GM12878 (cell line): ENCODE measurements around the gene SLC19A2. TPM values are rescaled to one million over a fixed set of nuclear protein-coding genes. Genes with fewer than 3 reads are reported as not detected.

Source experiments
- ATAC-seq: fragments of 200-7000 bp; cut with Tn5 transposase; 3 replicates; pipeline ENCODE4 v1.9.1; 2020; ENCODE audit warnings: mild to moderate bottlenecking, moderate library complexity
- BruUV-seq: library from RNA; stranded (reverse); fragments of 400-500 nt; replicated peaks from 2 replicates; lab custom pipeline; 2021; lab: Mats Ljungman, UMichigan
- CTCF ChIA-PET: fragments of 300-600 bp; sonication (Branson Sonifier 250); formaldehyde crosslinking; extraction: SDS; loops from one replicate; lab custom pipeline; 2021; ENCODE audit warnings: inconsistent platforms; lab: Yijun Ruan, JAX
- POLR2A ChIA-PET: fragments of 350-600 bp; formaldehyde crosslinking; extraction: SDS; loops from one replicate; lab custom pipeline; 2021; ENCODE audit warnings: inconsistent platforms; lab: Charles Lee
- RAD21 ChIA-PET: fragments of 300-600 bp; sonication (Branson Sonifier 250); formaldehyde crosslinking; loops from one replicate; lab custom pipeline; 2023; ENCODE audit warnings: antibody characterized with exemption; ENCODE audit not compliant: unreplicated experiment; lab: Charles Lee
- SMC1A ChIA-PET: fragments of 300-600 bp; sonication (Branson Sonifier 250); formaldehyde crosslinking; loops from one replicate; lab custom pipeline; 2023; ENCODE audit not compliant: unreplicated experiment, uncharacterized antibody; lab: Charles Lee
- DNase-seq: peaks from one replicate; pipeline ENCODE4 v3.0.0-alpha.2; 2011; ENCODE audit warnings: low read depth, low spot score
- FAIRE-seq: peaks from 3 replicates; lab custom pipeline; 2011; peaks lifted over from hg19 to GRCh38; lab: Jason Lieb, UNC
- H2AFZ ChIP-seq: 2 replicates; pipeline ENCODE4 v1.6.0; 2011; ENCODE audit warnings: low read depth, low read length, control low read depth; ENCODE audit not compliant: control insufficient read depth
- H3K27ac ChIP-seq: 2 replicates; pipeline ENCODE4 v1.5.1; 2011; ENCODE audit warnings: control low read depth; ENCODE audit not compliant: control insufficient read depth, insufficient read depth
- H3K27me3 ChIP-seq, 2 experiments: replicated peaks in 1 of 2; 2 replicates each; pipeline versions ENCODE4 v1.6.0 to v1.6.1; 2011; ENCODE audit warnings: low read length in 1 of 2; ENCODE audit not compliant: control insufficient read depth in 2 of 2, insufficient read depth in 2 of 2
- H3K36me3 ChIP-seq, 2 experiments: 2 replicates each; pipeline ENCODE4 v1.5.1; 2011; ENCODE audit warnings: low read length in 1 of 2; ENCODE audit not compliant: control insufficient read depth in 2 of 2, insufficient read depth in 2 of 2
- H3K4me1 ChIP-seq: 2 replicates; pipeline ENCODE4 v1.6.1; 2011; ENCODE audit warnings: mild to moderate bottlenecking, low read length, moderate library complexity, mixed read lengths; ENCODE audit not compliant: control insufficient read depth, insufficient read depth
- H3K4me2 ChIP-seq: 2 replicates; pipeline ENCODE4 v1.6.0; 2011; ENCODE audit warnings: control low read depth; ENCODE audit not compliant: control insufficient read depth, insufficient read depth
- H3K4me3 ChIP-seq: fragments of 200-600 bp; sonication (generic); 2 replicates; pipeline ENCODE4 v1.5.1; 2016
- H3K79me2 ChIP-seq: 2 replicates; pipeline ENCODE4 v1.6.0; 2011; ENCODE audit warnings: low read length; ENCODE audit not compliant: control insufficient read depth, insufficient read depth
- H3K9ac ChIP-seq: 2 replicates; pipeline ENCODE4 v1.8.0; 2011; ENCODE audit warnings: low read length, control low read depth, mixed read lengths; ENCODE audit not compliant: control insufficient read depth, insufficient read depth
- H3K9me3 ChIP-seq: replicated peaks from 3 replicates; pipeline ENCODE4 v1.5.1; 2011; ENCODE audit warnings: mild to moderate bottlenecking, low read length; ENCODE audit not compliant: control insufficient read depth, insufficient read depth
- H4K20me1 ChIP-seq: 2 replicates; pipeline ENCODE4 v1.6.0; 2011; ENCODE audit not compliant: control insufficient read depth, insufficient read depth
- SIX5 ChIP-seq: IDR thresholded peaks from 2 replicates; pipeline ENCODE4 v1.6.1; 2011; ENCODE audit warnings: mild to moderate bottlenecking, low read depth, low read length, moderate library complexity; ENCODE audit not compliant: severe bottlenecking
- SREBF2 ChIP-seq: IDR thresholded peaks from 2 replicates; pipeline ENCODE4 v1.6.1; 2012; ENCODE audit warnings: mild to moderate bottlenecking, low read length
- TCF7 ChIP-seq: IDR thresholded peaks from 2 replicates; pipeline ENCODE4 v1.6.1; 2014; ENCODE audit warnings: antibody characterized with exemption, borderline replicate concordance
- ZZZ3 ChIP-seq: IDR thresholded peaks from 2 replicates; pipeline ENCODE4 v1.6.1; 2011; ENCODE audit warnings: low read depth; ENCODE audit not compliant: control insufficient read depth, insufficient read length
- WGBS: methylation state at CpG from one replicate; pipeline ENCODE4 v1.1.6; 2016; ENCODE audit warnings: low lambda C conversion rate; ENCODE audit not compliant: insufficient replicate concordance, insufficient coverage; ENCODE audit errors: missing lambda C conversion rate; 5-methylcytosine and 5-hydroxymethylcytosine counted together
- in situ Hi-C: fragments of 300-500 bp; cut with MboI; formaldehyde crosslinking; loops from 9 replicates; pipeline ENCODE4 v1.14.3; 2018; ENCODE audit warnings: mixed read lengths
- intact Hi-C: fragments of 100-400 bp; cut with micrococcal nuclease; formaldehyde crosslinking; loops from one replicate; pipeline ENCODE4 v1.14.2; 2022; ENCODE audit not compliant: unreplicated experiment
- polyA plus RNA-seq, 11 experiments: library from polyadenylated mRNA; depleted of rRNA in 4 of 11; unstranded in 6 of 11; stranded (reverse) in 5 of 11; fragments of >200 nt; fragmentation: Nextera tagmentation in 4 of 11; fragmentation: Illumina TruSeq in 1 of 11; extraction: Ambion mirVana in 4 of 11; extraction: Trizol in 1 of 11; gene quantifications; 1 replicate in 1 of 11; 2 replicates in 10 of 11; pipeline versions ENCODE4 v1.2.1 to v1.2.3, GENCODE V29; 2011 to 2016; ENCODE audit warnings: inconsistent platforms in 2 of 11, missing spikeins in 2 of 11, low read depth in 1 of 11
- total RNA-seq, 4 experiments: library from RNA; depleted of rRNA in 3 of 4; stranded (reverse); fragments of >200 nt in 3 of 4; fragmentation: Illumina TruSeq in 1 of 4; extraction: Trizol in 1 of 4; gene quantifications; 2 replicates each; pipeline versions ENCODE4 v1.2.1 to v1.2.3, GENCODE V29; 2013 to 2021
- TF ChIP-seq, protein P1 (sequence below): fragments of 150-350 bp; IDR thresholded peaks from 2 replicates; pipeline ENCODE4 v1.6.1; 2016; ENCODE audit warnings: low read depth, low read length
- TF ChIP-seq, protein P2 (sequence below): IDR thresholded peaks from 2 replicates; pipeline ENCODE4 v1.6.1; 2011; ENCODE audit warnings: low read depth, mild to moderate bottlenecking, low read length, moderate library complexity, borderline replicate concordance; ENCODE audit errors: extremely low read depth
- TF ChIP-seq, protein P3 (sequence below): IDR thresholded peaks from 2 replicates; pipeline ENCODE4 v1.6.1; 2011; ENCODE audit warnings: borderline replicate concordance, low read depth, mild to moderate bottlenecking, moderate library complexity, low read length; ENCODE audit not compliant: insufficient read depth, poor library complexity, severe bottlenecking
- TF ChIP-seq, protein P4 (sequence below): fragments of 450-650 bp; IDR thresholded peaks from 2 replicates; pipeline ENCODE4 v1.6.1; 2017; ENCODE audit warnings: antibody characterized with exemption, mild to moderate bottlenecking, moderate library complexity
- TF ChIP-seq, protein P5 (sequence below): fragments of 450-650 bp; IDR thresholded peaks from 2 replicates; pipeline ENCODE4 v1.6.1; 2018; ENCODE audit warnings: borderline replicate concordance, mild to moderate bottlenecking; ENCODE audit not compliant: partially characterized antibody

SLC19A2 gene
- total and polyA plus RNA-seq, 10 of the 15 experiments (the other 5 are each of a cell fraction or from before 2014, with no cell fraction given), result 1.2 to 7.8 (median 2.5) TPM

DNA sequence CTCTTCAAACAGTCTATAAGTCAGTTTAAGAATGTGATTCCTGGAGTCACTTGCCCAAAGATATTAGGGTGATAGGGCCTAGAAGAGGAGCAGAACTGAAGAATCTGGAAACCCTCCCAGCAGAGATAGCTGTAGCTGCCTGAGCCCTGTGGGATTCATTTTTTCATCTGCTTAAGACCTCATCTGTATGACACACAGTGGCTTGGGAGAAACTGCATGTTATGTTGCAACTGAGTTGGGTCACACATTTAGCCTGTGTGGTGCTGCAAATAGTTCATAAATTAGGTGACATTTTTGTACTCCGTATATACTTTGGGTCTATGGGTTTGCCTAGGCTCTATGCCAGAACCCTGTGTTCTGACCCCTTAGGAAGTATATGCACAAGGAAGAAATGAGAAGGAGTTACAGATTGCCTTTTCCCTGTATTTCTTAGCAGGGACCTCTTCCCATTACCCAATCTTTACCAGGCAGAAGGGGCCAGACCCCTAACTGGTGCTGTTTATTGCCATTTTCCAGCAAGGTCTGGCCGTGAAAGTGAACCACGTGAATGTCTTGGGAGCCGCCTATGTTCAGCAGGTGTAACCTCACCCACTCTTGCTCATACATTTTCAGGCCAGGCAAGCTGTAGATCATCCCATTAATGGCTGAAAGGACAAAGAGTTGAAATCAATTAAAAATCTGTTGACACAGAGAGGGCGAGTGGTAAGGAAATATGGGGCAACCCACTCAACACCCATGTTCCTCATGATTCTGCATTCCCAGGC lies 41.9 kb upstream of the SLC19A2 start (continued):
- no peak for TF ChIP-seq SIX5
- TF ChIP-seq TCF7, result no peak
- TF ChIP-seq SREBF2, result no peak

DNA sequence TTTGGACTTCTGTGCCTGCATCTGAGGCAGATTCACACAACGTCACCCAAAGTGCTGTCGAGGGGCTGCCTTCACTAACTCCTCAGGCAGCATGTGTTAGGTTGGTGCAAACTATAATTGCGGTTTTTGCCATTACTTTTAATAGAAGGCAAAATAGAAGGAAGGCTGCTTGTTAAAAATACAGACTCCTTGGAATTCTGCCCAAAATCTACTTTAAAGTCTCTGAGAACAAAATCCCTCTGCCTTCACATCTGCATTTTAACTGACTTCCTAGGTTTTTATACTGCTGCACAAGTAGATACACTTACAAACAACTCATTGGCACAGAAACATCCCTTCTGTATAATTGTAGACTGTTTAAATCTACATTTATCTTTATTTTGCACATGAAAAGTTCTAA lies 41.3 kb upstream of the SLC19A2 start:
- FAIRE-seq (no peak), DNase-seq (no peak), ATAC-seq (no peak)
- CTCF ChIA-PET, result no interaction called here
- intact Hi-C loops, result loop anchor here (5.0 kb wide), 1 partner anchor 40 kb away; the partner anchor contains the start of gene SLC19A2
- no TSS peak for BruUV-seq
- Histone ChIP-seq H2AFZ (no peak overlapping the region), H3K27me3 (no peaks in the 10 kb centered on the region), H3K36me3 (no peaks in the 10 kb centered on the region), H3K27ac (no peak overlapping the region), H4K20me1 (no peaks in the 10 kb centered on the region), H3K9me3 (no peaks in the 10 kb centered on the region), H3K4me3 (no peak overlapping the region), H3K4me1 (peaks cover 10% of the 10 kb centered on the region; the same call in 1 of the 2 replicates), H3K4me2 (no peak overlapping the region), H3K79me2 (no peaks in the 10 kb centered on the region), H3K9ac (no peak overlapping the region)
- SMC1A ChIA-PET, result no interaction called here
- POLR2A ChIA-PET, result interaction anchor here (1.0 kb wide), 1 partner anchor 41 kb away, joined by 3 read pairs; no protein-coding TSS in a partner anchor
- in situ Hi-C loops, result no loop called here
- RAD21 ChIA-PET, result interaction anchor here (1.0 kb wide), 1 partner anchor 19 kb away, joined by 3 read pairs; no protein-coding TSS in a partner anchor
- 62% methylated on average over 3 of the region's 3 CpGs for WGBS
- TF ChIP-seq, protein P1, sequence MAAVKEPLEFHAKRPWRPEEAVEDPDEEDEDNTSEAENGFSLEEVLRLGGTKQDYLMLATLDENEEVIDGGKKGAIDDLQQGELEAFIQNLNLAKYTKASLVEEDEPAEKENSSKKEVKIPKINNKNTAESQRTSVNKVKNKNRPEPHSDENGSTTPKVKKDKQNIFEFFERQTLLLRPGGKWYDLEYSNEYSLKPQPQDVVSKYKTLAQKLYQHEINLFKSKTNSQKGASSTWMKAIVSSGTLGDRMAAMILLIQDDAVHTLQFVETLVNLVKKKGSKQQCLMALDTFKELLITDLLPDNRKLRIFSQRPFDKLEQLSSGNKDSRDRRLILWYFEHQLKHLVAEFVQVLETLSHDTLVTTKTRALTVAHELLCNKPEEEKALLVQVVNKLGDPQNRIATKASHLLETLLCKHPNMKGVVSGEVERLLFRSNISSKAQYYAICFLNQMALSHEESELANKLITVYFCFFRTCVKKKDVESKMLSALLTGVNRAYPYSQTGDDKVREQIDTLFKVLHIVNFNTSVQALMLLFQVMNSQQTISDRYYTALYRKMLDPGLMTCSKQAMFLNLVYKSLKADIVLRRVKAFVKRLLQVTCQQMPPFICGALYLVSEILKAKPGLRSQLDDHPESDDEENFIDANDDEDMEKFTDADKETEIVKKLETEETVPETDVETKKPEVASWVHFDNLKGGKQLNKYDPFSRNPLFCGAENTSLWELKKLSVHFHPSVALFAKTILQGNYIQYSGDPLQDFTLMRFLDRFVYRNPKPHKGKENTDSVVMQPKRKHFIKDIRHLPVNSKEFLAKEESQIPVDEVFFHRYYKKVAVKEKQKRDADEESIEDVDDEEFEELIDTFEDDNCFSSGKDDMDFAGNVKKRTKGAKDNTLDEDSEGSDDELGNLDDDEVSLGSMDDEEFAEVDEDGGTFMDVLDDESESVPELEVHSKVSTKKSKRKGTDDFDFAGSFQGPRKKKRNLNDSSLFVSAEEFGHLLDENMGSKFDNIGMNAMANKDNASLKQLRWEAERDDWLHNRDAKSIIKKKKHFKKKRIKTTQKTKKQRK, result no peak
- TF ChIP-seq, protein P2, sequence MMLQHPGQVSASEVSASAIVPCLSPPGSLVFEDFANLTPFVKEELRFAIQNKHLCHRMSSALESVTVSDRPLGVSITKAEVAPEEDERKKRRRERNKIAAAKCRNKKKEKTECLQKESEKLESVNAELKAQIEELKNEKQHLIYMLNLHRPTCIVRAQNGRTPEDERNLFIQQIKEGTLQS, result no peak
- TF ChIP-seq ZZZ3 (no peak), SIX5 (no peak)
- TF ChIP-seq, protein P3, sequence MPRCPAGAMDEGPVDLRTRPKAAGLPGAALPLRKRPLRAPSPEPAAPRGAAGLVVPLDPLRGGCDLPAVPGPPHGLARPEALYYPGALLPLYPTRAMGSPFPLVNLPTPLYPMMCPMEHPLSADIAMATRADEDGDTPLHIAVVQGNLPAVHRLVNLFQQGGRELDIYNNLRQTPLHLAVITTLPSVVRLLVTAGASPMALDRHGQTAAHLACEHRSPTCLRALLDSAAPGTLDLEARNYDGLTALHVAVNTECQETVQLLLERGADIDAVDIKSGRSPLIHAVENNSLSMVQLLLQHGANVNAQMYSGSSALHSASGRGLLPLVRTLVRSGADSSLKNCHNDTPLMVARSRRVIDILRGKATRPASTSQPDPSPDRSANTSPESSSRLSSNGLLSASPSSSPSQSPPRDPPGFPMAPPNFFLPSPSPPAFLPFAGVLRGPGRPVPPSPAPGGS, result no peak
- TF ChIP-seq, protein P4, sequence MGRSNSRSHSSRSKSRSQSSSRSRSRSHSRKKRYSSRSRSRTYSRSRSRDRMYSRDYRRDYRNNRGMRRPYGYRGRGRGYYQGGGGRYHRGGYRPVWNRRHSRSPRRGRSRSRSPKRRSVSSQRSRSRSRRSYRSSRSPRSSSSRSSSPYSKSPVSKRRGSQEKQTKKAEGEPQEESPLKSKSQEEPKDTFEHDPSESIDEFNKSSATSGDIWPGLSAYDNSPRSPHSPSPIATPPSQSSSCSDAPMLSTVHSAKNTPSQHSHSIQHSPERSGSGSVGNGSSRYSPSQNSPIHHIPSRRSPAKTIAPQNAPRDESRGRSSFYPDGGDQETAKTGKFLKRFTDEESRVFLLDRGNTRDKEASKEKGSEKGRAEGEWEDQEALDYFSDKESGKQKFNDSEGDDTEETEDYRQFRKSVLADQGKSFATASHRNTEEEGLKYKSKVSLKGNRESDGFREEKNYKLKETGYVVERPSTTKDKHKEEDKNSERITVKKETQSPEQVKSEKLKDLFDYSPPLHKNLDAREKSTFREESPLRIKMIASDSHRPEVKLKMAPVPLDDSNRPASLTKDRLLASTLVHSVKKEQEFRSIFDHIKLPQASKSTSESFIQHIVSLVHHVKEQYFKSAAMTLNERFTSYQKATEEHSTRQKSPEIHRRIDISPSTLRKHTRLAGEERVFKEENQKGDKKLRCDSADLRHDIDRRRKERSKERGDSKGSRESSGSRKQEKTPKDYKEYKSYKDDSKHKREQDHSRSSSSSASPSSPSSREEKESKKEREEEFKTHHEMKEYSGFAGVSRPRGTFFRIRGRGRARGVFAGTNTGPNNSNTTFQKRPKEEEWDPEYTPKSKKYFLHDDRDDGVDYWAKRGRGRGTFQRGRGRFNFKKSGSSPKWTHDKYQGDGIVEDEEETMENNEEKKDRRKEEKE, result no peak
- TF ChIP-seq, protein P5, sequence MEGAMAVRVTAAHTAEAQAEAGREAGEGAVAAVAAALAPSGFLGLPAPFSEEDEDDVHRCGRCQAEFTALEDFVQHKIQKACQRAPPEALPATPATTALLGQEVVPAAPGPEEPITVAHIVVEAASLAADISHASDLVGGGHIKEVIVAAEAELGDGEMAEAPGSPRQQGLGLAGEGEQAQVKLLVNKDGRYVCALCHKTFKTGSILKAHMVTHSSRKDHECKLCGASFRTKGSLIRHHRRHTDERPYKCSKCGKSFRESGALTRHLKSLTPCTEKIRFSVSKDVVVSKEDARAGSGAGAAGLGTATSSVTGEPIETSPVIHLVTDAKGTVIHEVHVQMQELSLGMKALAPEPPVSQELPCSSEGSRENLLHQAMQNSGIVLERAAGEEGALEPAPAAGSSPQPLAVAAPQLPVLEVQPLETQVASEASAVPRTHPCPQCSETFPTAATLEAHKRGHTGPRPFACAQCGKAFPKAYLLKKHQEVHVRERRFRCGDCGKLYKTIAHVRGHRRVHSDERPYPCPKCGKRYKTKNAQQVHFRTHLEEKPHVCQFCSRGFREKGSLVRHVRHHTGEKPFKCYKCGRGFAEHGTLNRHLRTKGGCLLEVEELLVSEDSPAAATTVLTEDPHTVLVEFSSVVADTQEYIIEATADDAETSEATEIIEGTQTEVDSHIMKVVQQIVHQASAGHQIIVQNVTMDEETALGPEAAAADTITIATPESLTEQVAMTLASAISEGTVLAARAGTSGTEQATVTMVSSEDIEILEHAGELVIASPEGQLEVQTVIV, result no peak
